Muscle of arm (tissue), 12 donors: ENCODE measurements around the gene CDH23. TPM values are rescaled to one million over a fixed set of nuclear protein-coding genes. Genes with fewer than 3 reads are reported as not detected.

Source experiments
- DNase-seq: peaks from one replicate; pipeline ENCODE4 v3.0.0-alpha.2; 2013
- polyA plus RNA-seq, 12 donors: library from polyadenylated mRNA; unstranded; fragments of 120-200 nt; gene quantifications; one replicate each; pipeline ENCODE4 v1.2.1, GENCODE V29; 2013; ENCODE audit not compliant: insufficient read length in 12 of 12

CDH23 gene
- polyA plus RNA-seq, 12 donors = 2.9 to 7.4 (median 4.3) TPM; not detected in 1

DNA sequence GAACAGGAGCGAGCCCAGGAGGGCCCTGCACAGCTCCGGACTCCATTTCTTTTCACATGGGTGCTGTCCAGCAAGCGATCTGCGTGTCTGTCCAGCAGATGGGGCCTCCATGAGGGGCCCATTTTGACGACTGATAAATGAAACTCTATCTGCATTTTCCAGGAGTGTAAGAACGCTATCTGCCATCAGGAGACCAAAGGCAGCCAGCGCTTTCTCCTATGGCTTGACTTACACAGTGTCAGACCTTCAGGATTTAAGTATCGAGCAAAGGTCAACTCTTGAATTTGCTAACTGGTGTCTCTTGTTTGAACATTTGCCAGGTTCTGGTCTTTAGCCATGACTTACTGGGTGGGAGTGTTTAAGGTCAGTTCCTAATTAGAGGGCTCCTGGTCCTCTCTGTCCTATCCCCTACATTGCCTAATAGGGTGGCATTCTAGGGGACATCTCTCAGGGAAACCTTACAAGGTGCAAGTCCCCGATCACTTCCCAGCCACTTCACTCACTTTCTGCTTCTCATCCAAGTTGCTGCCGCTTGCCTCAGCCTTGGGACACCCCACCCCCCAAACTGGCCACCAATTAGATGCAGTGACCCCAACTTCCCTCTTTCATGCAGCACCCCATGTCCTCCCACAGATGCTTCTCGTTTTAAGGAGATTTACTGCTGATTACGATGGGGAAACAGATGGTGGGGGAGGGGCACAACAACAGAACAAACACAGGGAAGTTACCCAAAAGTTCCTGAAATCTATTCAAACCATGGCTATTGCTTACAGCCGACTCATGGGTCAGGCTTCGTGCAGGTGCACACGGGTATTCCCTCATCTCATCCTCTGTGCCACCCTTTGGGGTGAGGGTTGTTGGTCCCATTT lies 356.6 kb downstream of the CDH23 start:
- no peak for DNase-seq

DNA sequence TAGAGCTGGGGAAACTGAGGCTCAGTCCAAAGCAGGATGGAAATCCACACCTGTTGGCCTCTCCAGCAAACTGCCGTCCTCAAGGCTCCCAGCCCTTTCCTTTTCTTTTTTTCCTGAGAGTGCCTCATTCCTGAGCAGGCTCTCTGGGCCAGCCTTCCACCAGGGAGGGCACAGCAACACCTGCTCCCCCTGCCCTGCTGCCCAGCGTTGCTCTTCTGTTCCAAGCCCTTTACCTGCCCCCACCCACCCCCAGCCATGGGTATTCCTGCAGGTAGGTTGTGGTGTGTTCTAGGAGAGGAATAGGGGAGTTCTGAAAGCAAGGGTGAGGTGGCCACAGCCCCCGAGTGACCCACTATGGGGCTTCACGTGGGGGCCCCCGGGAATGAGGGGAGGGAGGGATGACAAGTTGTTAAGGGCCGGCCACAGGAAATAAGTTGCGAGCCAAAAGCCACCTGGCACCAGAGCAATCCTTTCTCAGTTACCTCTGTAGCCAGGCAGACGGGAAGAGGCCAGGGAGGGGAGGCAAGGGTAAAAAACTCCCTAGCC lies 357.3 kb downstream of the CDH23 start:
- DNase-seq = no peak

DNA sequence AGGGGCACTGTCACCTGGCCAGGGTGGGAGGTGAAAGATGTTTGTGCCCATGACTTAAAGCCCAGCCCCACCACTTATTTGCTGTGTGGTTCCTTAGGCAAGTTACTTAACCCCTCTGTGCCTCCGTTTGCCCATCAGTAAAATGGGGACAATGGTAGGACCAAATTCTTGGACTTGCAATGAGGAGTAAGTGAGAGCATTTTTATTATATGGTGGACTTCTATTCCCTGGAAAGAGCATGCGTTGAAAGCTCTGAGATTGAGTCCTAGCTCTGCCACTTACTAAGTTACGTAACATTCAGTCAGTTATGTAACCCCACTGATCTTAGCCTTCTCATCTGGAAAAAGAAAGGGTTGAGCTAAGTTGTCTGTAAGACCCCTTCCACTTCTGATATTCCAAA lies 357.8 kb downstream of the CDH23 start:
- no peak for DNase-seq

GRCh38 chr10:71755179-71755879 lies 358.6 kb downstream of the CDH23 start:
- DNase-seq = no peak

- no peak for DNase-seq
These were observed 359.8 kb downstream of the CDH23 start for GRCh38 chr10:71756311-71757191.

DNA sequence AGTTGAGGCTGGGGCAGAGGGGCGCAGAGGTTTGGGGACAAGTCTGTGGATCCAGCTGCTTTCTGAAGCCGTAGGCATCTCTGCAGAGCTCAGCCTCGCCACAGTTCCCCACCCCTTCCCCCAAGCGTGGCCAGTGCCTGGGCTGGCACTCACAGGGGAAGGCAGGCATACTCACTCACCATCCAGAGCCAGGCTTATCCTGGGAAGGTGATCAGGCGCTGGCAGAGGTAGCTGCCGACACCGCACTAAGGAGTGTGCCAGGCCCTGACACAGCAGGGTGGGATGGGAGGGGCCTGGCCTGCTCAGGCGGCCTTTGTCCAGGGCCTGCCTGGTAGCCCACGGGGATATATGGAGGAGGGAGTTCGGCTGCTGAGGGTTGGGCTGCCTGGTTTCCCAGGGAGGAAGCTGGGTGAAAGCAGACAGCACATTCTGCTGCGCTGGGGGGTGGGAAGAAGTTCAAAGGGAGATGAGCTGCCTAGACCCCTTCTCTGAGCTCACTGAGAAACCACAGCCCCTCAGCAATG lies 360.7 kb downstream of the CDH23 start:
- no peak for DNase-seq

- no peak for DNase-seq
These were observed 364.4 kb downstream of the CDH23 start for GRCh38 chr10:71761105-71761511.

- no peak for DNase-seq
These were observed 364.9 kb downstream of the CDH23 start for GRCh38 chr10:71761541-71762113.

DNA sequence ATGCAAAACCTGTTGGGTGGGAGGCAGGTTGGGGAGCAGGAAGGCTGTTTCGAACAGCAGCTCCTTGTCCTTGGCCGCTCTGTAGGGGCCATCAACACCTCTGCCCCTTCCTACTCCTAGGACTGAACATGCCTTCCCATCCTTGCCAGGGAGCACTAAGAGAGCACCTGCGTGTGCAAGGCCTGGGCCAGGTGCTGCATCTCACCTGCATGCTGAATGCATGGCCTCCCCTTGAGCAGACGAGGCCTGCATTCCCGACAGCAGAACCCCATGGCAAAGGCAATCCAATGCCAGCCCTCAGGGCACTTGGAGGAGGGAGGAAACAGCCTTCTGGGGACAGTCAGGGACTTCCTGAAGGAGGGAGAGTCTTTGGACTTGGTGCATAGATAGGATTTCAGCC lies 365.6 kb downstream of the CDH23 start:
- no peak for DNase-seq

- no peak for DNase-seq
These were observed 366.8 kb downstream of the CDH23 start for GRCh38 chr10:71763352-71764127.

DNA sequence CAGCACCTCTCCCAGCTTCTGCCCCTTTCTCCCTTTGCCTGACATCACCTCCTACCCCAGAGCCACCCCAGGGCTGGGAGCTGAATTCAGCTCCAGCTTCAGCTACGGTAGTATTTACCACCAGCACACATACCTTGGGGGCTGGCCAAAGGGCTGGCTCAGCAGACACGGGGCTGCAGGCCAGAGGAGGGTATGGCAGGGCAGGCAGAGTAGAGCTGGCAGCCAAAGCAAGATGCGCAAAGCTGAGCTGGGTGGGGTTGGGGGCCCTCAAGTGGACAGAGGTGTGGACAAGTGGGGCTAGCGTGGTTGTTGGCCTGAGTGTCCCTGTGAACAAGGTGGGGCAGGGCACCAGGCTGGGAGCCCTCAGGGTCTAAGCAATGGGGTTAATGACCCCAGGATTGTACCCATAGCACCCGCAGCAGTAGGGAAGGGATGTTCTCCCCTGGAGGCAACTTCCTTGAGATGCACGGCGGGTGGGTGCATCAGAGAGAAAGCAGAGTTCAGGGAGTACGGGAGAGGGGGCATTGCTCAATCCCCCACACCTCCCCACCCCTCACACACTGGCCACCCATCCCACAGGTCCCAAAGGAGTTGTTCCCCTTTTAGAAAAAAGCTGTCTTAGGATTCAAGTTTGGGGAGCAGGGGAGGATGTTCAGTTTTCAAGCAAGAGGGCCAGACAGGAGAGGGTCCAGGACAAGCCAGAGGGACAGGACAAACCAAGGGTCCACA lies 368.6 kb downstream of the CDH23 start:
- no peak for DNase-seq

DNA sequence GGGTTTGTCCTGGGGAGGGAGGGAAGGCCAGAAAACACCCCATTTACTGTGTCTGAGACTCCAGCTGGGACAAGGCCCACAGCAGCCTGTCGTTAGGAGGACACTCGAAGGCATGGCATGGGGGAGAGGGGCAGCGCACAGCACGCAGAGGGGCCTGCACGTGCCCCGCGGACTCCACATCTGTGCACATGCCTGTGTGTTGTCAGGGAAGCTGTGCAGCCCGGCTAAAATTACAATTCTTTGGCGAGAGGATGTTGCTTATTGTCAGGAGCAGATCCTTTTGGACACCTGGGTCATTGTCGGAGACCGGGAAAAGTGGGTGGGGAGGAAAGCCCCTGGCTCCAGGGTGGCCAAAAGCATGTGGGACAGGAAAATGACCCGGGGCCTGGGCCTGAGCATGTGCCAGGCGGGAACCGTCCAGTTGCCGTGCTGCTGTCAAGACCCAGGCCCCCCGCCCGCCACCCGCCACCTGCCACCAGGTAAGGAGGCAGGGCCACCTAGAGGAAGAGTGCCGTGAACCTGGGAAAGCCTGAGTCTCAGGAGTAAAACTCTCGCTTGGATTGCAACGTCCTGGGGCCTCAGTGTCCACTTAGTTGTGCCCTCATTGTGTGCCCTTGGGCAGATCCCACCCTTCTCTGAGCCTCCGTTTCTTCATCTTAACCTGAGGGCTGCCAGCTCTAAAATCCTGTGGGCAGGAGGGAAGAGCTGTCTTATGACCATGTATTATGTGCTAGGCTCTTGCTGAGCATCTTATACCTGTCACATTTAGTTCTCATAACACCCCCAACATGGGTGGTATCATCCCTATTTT lies 369.4 kb downstream of the CDH23 start:
- DNase-seq = no peak

DNA sequence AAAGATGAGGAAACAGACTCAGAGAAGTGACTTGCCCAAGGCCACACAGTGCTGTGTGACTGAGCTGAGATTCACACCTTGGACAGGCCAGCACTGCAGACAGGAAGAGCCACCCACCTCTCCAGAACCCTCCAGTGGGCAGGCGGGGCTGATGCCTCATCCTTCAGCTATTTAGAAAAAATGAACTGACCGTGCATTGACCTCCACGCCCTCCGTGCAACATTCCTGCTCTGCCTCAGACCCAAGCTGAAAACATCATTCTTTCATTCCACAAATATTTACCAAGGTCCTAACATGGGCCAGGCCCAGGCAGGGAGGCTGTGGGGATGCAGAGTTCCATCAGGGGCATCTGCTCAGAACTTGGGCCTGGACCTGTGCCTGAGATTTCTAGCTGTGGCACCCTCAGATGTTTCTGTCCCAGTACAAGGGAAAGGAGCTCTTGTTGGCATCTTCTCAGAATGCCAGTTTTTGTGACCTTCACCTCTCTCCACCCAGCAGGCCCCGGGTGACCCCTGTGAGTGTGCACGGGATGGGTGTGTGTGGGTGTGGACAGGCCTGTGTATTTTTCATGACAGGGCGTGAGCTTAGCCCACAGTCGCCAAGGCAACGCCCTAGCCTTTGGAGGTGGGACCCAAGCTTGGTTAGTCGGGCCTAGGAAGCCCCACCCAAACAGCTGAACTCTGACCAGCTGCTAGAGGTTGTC lies 370.1 kb downstream of the CDH23 start:
- no peak for DNase-seq

GRCh38 chr10:71767420-71768035 lies 370.8 kb downstream of the CDH23 start:
- DNase-seq = no peak

GRCh38 chr10:71769279-71769823 lies 372.6 kb downstream of the CDH23 start:
- DNase-seq = no peak

GRCh38 chr10:71770255-71770654 lies 373.5 kb downstream of the CDH23 start:
- no peak for DNase-seq

DNA sequence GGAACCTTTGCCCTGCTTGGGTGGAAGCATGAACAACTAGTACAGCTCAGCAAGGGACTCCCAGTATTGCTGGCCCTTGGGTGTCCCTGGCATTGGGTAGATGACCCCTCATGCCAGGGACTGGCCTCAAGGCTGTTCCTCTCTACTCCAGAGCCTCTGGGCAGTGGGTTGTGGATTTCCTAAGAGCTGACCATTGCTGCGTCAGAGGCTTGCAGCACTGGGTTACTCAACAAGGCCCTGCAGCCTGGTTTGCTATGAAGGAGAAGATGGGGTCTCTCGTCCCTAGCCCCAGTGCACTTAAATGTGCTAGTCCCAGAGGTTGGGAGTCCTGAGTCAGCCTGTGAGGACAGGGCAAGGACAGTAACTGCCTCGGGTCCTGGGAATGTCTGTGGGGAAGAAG lies 374.1 kb downstream of the CDH23 start:
- no peak for DNase-seq
